ENCODE measurements around the gene C19orf53.

C19orf53 gene

GRCh38 chr19:13806728-13807127 lies 32.5 kb downstream of the C19orf53 start:
- TF ChIP-seq POLR2AphosphoS5 (IDR thresholded peaks at IDR 0.05; ENCODE audit: low read depth, low read length) (no peak), SIN3A (IDR thresholded peaks at IDR 0.05; ENCODE audit: borderline replicate concordance, insufficient read depth, low read length) (no peak), TAF1 (IDR thresholded peaks at IDR 0.05; ENCODE audit: borderline replicate concordance, insufficient read depth, low read length) (no peak), FOXP2 (optimal IDR thresholded peaks at IDR 0.05; ENCODE audit: borderline replicate concordance, extremely low read depth, extremely low read length, insufficient read depth) (no peak), REST (IDR thresholded peaks at IDR 0.05; ENCODE audit: insufficient read depth in 1 of 2, low read depth in 2 of 2, low read length in 2 of 2) (no peak)

- TF ChIP-seq SIN3A (IDR thresholded peaks at IDR 0.05; ENCODE audit: borderline replicate concordance, insufficient read depth, low read length): no peak
- no peak for TF ChIP-seq REST (IDR thresholded peaks at IDR 0.05; ENCODE audit: insufficient read depth in 1 of 2, low read depth in 2 of 2, low read length in 2 of 2)
- no peak for TF ChIP-seq TAF1 (IDR thresholded peaks at IDR 0.05; ENCODE audit: borderline replicate concordance, insufficient read depth, low read length)
- no peak for TF ChIP-seq FOXP2 (optimal IDR thresholded peaks at IDR 0.05; ENCODE audit: borderline replicate concordance, extremely low read depth, extremely low read length, insufficient read depth)
- TF ChIP-seq POLR2AphosphoS5 (IDR thresholded peaks at IDR 0.05; ENCODE audit: low read depth, low read length): no peak
These were observed 33.3 kb downstream of the C19orf53 start for GRCh38 chr19:13807421-13808021.

GRCh38 chr19:13808856-13809255 lies 34.6 kb downstream of the C19orf53 start:
- TF ChIP-seq FOXP2 (optimal IDR thresholded peaks at IDR 0.05; ENCODE audit: borderline replicate concordance, extremely low read depth, extremely low read length, insufficient read depth) (no peak), SIN3A (IDR thresholded peaks at IDR 0.05; ENCODE audit: borderline replicate concordance, insufficient read depth, low read length) (no peak), TAF1 (IDR thresholded peaks at IDR 0.05; ENCODE audit: borderline replicate concordance, insufficient read depth, low read length) (no peak), POLR2AphosphoS5 (IDR thresholded peaks at IDR 0.05; ENCODE audit: low read depth, low read length) (no peak), REST (IDR thresholded peaks at IDR 0.05; ENCODE audit: insufficient read depth in 1 of 2, low read depth in 2 of 2, low read length in 2 of 2) (no peak)

GRCh38 chr19:13812544-13812943 lies 38.3 kb downstream of the C19orf53 start:
- TF ChIP-seq REST (IDR thresholded peaks at IDR 0.05; ENCODE audit: insufficient read depth in 1 of 2, low read depth in 2 of 2, low read length in 2 of 2): no peak
- no peak for TF ChIP-seq POLR2AphosphoS5 (IDR thresholded peaks at IDR 0.05; ENCODE audit: low read depth, low read length)
- TF ChIP-seq SIN3A (IDR thresholded peaks at IDR 0.05; ENCODE audit: borderline replicate concordance, insufficient read depth, low read length): no peak
- TF ChIP-seq TAF1 (IDR thresholded peaks at IDR 0.05; ENCODE audit: borderline replicate concordance, insufficient read depth, low read length): no peak
- TF ChIP-seq FOXP2 (optimal IDR thresholded peaks at IDR 0.05; ENCODE audit: borderline replicate concordance, extremely low read depth, extremely low read length, insufficient read depth): no peak

Measured in PFSK-1 (cell line).